ENCODE data around the gene BPIFB2.
"Not testable (repeated sequence)": the region's sequence is repeated elsewhere in the genome, so short reads cannot be mapped to it uniquely, and the experiment has no call there.

BPIFB2 gene

GRCh38 chr20:33042983-33043730, 35.7 kb downstream of the BPIFB2 start:
- no peak for DNase-seq (ENCODE audit: low read depth)

- DNase-seq (ENCODE audit: low read depth), result no peak
Measured at GRCh38 chr20:33043731-33044181, 36.3 kb downstream of the BPIFB2 start.

- DNase-seq (ENCODE audit: low read depth), result not testable (repeated sequence)
Measured at GRCh38 chr20:33045129-33045721, 37.7 kb downstream of the BPIFB2 start.

GRCh38 chr20:33046412-33046811, 38.9 kb downstream of the BPIFB2 start:
- DNase-seq (ENCODE audit: low read depth), result no peak

- DNase-seq (ENCODE audit: low read depth), result no peak
Measured at GRCh38 chr20:33051333-33051732, 43.8 kb downstream of the BPIFB2 start.

- DNase-seq (ENCODE audit: low read depth), result no peak
Measured at GRCh38 chr20:33053291-33054106, 46.0 kb downstream of the BPIFB2 start, which contains the start of gene BPIFB3. BPIFB3 (plus strand) TSS chr20:33053903; CDS start chr20:33055436, 1,533 bp downstream.

GRCh38 chr20:33054381-33054780, 46.9 kb downstream of the BPIFB2 start:
- no peak for DNase-seq (ENCODE audit: low read depth)

- no peak for DNase-seq (ENCODE audit: low read depth)
Measured at GRCh38 chr20:33054791-33055190, 47.3 kb downstream of the BPIFB2 start.

GRCh38 chr20:33059136-33059535, 51.6 kb downstream of the BPIFB2 start:
- DNase-seq (ENCODE audit: low read depth), result no peak

- DNase-seq (ENCODE audit: low read depth), result no peak
Measured at GRCh38 chr20:33059741-33060390, 52.4 kb downstream of the BPIFB2 start.

- no peak for DNase-seq (ENCODE audit: low read depth)
Measured at GRCh38 chr20:33061658-33062028, 54.1 kb downstream of the BPIFB2 start.

GRCh38 chr20:33062105-33062824, 54.8 kb downstream of the BPIFB2 start:
- no peak for DNase-seq (ENCODE audit: low read depth)

GRCh38 chr20:33062825-33063149, 55.3 kb downstream of the BPIFB2 start:
- no peak for DNase-seq (ENCODE audit: low read depth)

- no peak for DNase-seq (ENCODE audit: low read depth)
Measured at GRCh38 chr20:33063271-33063670, 55.8 kb downstream of the BPIFB2 start.

GRCh38 chr20:33064572-33065287, 57.2 kb downstream of the BPIFB2 start:
- no peak for DNase-seq (ENCODE audit: low read depth)

GRCh38 chr20:33065785-33066184, 58.3 kb downstream of the BPIFB2 start:
- no peak for DNase-seq (ENCODE audit: low read depth)

GRCh38 chr20:33067806-33068205, 60.3 kb downstream of the BPIFB2 start:
- DNase-seq (ENCODE audit: low read depth), result no peak

- DNase-seq (ENCODE audit: low read depth), result no peak
Measured at GRCh38 chr20:33068251-33068939, 60.9 kb downstream of the BPIFB2 start.

GRCh38 chr20:33069673-33070072, 62.2 kb downstream of the BPIFB2 start:
- DNase-seq (ENCODE audit: low read depth), result no peak

Data from GM04504 (cell line).